Kidney epithelial cell (primary cell): ENCODE results near the gene CFD. TPM values are rescaled to one million over a fixed set of nuclear protein-coding genes. Genes with fewer than 3 reads are reported as not detected.
"Not testable (repeated sequence)": the region's sequence is repeated elsewhere in the genome, so short reads cannot be mapped to it uniquely, and the experiment has no call there.

Experiments
- DNase-seq: peaks from one replicate; pipeline ENCODE4 v3.0.0-alpha.2; 2010; ENCODE audit warnings: low read depth
- H3K27me3 ChIP-seq: 2 replicates; pipeline ENCODE4 v1.6.0; 2011; ENCODE audit warnings: low read length; ENCODE audit not compliant: control insufficient read depth, insufficient read depth
- H3K36me3 ChIP-seq: 2 replicates; pipeline ENCODE4 v1.5.1; 2011; ENCODE audit warnings: low read length; ENCODE audit not compliant: control insufficient read depth, insufficient read depth
- H3K4me3 ChIP-seq: 2 replicates; pipeline ENCODE4 v1.5.1; 2011; ENCODE audit warnings: low read depth, mild to moderate bottlenecking, control low read depth, low read length
- total RNA-seq: library from RNA; depleted of rRNA; stranded (reverse); fragments of >200 nt; gene quantifications from 2 replicates; pipeline ENCODE4 v1.2.3, GENCODE V29; 2015
- TF ChIP-seq, protein P1 (sequence below): IDR thresholded peaks from 2 replicates; pipeline ENCODE4 v1.5.1; 2011; ENCODE audit warnings: mild to moderate bottlenecking, moderate library complexity, low read length, control low read depth, inconsistent platforms; ENCODE audit not compliant: insufficient read depth, poor library complexity, severe bottlenecking

CFD gene
- total RNA-seq, 1 donor from 2014 or later = 1.3 TPM

DNA sequence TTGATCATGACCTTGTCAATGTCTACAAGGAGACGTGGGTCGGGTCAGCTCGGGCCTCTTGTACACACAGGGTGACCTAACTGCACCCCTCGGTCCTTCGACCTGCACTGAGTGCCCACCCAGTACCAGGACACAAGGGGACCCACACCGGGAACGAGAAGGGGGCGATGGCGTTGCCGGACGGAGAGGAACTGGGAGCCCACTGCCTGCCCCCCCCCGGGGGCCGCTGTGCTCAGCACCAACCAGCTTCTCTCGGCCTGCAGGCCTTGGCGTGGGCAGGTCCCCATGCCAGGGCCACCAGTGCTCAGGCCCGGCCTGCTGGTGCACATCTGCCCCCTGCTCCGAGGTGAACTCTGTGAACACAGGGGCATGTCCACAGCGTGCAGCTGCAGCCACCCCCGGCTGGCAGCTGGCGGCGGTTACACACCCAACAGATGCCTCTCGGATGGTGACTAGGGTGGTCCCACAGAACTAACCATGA lies 14.1 kb downstream of the CFD start:
- H3K36me3 ChIP-seq = peaks cover 5% of the 10 kb centered on the region

DNA sequence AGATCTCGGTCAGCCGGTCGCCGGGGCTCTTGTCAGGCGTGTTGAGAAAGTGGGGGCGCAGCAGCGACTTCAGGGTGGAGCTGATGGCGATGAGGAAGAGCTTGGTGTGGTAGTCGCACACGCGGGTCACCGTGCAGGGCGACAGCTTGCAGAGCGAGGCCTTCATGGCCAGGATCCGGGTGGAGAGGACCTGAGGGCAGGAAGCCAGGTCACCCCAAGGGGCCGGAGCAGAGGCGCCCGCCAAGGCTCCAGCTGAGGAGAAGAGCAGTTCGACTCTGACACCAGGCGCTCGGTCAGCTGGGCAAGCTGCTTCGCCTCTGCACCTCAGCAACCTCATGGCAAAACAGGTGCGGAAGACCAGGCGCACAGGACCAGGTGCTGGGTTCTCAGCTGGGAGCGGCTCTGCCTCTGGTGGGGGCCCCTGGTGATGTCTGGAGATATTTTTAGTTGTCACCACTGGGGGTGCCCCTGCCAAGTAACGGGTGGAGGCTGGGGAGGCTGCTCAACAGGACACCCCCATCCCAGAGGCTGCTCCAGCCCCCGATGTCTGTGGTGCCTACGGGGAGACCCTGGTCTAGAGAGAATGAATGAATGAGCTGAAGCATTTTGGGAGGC lies 15.9 kb downstream of the CFD start:
- DNase-seq = no peak
- H3K27me3 ChIP-seq = no peaks in the 10 kb centered on the region
- TF ChIP-seq, protein P1, sequence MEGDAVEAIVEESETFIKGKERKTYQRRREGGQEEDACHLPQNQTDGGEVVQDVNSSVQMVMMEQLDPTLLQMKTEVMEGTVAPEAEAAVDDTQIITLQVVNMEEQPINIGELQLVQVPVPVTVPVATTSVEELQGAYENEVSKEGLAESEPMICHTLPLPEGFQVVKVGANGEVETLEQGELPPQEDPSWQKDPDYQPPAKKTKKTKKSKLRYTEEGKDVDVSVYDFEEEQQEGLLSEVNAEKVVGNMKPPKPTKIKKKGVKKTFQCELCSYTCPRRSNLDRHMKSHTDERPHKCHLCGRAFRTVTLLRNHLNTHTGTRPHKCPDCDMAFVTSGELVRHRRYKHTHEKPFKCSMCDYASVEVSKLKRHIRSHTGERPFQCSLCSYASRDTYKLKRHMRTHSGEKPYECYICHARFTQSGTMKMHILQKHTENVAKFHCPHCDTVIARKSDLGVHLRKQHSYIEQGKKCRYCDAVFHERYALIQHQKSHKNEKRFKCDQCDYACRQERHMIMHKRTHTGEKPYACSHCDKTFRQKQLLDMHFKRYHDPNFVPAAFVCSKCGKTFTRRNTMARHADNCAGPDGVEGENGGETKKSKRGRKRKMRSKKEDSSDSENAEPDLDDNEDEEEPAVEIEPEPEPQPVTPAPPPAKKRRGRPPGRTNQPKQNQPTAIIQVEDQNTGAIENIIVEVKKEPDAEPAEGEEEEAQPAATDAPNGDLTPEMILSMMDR = no peak
- peaks cover 5% of the 10 kb centered on the region for H3K36me3 ChIP-seq
- H3K4me3 ChIP-seq = no peak overlapping the region

More for the DNA sequence above, 14.1 kb downstream of the CFD start:
- TF ChIP-seq, protein P1 = no peak
- Histone ChIP-seq H3K4me3 (no peak overlapping the region), H3K27me3 (no peaks in the 10 kb centered on the region)
- DNase-seq = no peak

DNA sequence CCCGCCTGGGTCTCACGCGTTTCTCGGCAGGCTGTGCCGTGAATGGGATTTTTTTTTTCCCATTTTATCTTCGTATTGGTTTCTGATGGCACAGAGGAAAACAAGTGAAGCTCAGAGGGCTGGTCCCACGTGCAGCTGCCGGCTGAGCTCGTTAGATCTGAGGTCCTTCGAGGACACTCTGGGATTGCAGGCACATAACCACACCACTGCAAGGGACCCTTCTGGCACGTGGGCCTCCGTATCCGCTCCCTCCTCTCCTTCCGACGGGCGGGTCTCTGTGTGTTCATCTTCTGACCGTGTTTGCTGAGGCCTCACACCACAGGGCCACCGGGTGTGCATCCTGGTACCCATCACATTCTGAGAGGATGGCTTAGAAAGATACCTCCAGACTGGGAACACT lies 16.6 kb downstream of the CFD start:
- TF ChIP-seq, protein P1 = no peak
- peaks cover 5% of the 10 kb centered on the region for H3K36me3 ChIP-seq
- H3K27me3 ChIP-seq = no peaks in the 10 kb centered on the region

DNA sequence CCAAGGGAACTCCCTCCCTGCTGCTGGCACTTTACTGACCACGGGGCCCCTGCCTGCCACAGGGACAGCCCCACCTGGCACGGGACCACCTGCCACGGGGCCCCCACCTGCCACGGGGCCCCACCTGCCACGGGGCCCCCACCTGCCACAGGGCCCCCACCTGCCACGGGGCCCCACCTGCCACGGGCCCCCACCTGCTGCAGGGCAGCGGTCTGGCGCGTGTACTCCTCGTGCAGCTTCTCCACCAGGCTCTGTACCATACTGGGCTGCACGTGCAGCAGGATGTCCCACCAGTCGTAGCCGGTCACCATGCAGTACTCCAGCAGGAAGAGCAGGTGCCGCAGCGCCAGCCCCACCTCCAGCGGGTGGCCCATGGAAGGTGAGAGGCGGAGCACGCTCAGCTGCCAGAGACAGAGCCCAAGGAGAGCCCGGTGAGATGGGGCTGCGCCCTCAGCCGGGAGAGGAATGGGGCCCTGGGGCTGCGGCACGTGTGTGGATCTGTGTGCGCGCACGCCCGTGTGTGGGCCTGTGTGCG lies 17.4 kb downstream of the CFD start:
- H3K27me3 ChIP-seq = no peaks in the 10 kb centered on the region
- H3K4me3 ChIP-seq = no peak overlapping the region
- TF ChIP-seq, protein P1 = no peak
- no peak for DNase-seq
- peaks cover 5% of the 10 kb centered on the region for H3K36me3 ChIP-seq

More for the DNA sequence above, 16.6 kb downstream of the CFD start:
- no peak for DNase-seq
- no peak overlapping the region for H3K4me3 ChIP-seq

GRCh38 chr19:877992-878660 lies 18.7 kb downstream of the CFD start:
- H3K36me3 ChIP-seq, DNase-seq, H3K27me3 ChIP-seq, H3K4me3 ChIP-seq: not testable (repeated sequence)

DNA sequence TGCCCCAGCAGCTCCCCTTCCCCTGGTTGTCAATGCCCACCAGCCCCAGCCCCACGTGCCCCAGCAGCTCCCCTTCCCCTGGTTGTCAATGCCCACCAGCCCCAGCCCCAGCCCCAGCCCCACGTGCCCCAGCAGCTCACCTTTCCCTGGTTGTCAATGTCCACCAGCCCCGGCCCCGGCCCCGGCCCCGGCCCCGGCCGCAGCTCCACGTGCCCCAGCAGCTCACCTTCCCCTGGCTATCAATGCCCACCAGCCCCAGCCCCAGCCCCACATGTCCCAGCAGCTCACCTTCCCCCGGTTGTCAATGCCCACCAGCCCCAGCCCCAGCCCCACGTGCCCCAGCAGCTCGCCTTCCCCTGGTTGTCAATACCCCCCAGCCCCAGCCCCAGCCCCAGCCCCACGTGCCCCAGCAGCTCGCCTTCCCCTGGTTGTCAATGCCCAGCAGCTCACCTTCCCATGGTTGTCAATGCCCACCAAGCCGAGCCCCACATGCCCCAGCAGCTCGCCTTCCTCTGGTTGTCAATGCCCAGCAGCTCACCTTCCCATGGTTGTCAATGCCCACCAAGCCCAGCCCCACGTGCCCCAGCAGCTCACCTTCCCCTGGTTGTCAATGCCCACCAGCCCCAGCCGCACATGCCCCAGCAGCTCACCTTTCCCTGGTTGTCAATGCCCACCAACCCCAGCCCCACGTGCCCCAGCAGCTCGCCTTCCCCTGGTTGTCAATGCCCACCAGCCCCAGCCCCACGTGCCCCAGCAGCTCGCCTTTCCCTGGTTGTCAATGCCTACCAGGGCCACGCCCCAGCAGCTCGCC lies 19.5 kb downstream of the CFD start:
- not testable (repeated sequence) for H3K36me3 ChIP-seq, H3K4me3 ChIP-seq, DNase-seq, H3K27me3 ChIP-seq
